ENCODE measurements around the gene PCDHA13.
"Not testable (repeated sequence)": the region's sequence is repeated elsewhere in the genome, so short reads cannot be mapped to it uniquely, and the experiment has no call there.

The PCDHA13 gene

DNA sequence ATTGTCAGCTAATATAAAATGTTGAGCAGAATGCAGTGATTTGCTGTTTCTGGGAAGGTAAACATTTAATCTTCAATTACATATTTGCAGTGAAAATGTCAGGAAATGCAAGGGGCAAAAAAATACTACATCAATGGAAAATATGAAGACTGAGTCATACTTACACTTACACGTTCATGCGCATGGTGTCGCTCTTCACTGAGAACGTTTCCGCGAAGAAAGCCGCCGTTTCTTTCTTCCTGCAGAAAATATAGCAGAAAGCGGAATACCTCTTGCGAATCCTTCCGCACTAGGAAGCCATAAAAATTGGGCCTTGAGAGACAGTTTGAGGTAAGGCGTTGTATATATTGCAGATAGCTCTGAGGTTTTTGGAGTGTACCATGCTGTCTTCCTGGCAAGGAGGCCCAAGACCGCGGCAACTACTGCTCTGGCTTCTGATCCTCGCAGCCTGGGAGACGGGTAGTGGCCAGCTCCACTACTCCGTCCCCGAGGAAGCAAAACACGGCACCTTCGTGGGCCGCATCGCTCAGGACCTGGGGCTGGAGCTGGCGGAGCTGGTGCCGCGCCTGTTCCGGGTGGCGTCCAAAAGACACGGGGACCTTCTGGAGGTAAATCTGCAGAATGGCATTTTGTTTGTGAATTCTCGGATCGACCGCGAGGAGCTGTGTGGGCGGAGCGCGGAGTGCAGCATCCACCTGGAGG, at the start of gene PCDHA13:
TSS of gene PCDHA13 (plus strand) at position 236 of the 702 bp plus-strand sequence. CDS start at position 381, 145 bp downstream.
- DNase-seq, result no peak

- peak; percentile 39 for DNase-seq
Measured at GRCh38 chr5:140833993-140834392, 47.9 kb upstream of the PCDHA13 start, which contains the start of gene PCDHA7. TSS of gene PCDHA7 (plus strand) at chr5:140834269. CDS start at chr5:140834384, 115 bp downstream.

GRCh38 chr5:140834439-140835008, 47.4 kb upstream of the PCDHA13 start:
- DNase-seq, result peak; percentile 21

GRCh38 chr5:140835622-140836510, 46.1 kb upstream of the PCDHA13 start:
- DNase-seq, result no peak

- no peak for DNase-seq
Measured at GRCh38 chr5:140840978-140841962, 40.7 kb upstream of the PCDHA13 start, which contains the start of gene PCDHA8. TSS of gene PCDHA8 (plus strand) at chr5:140841187. CDS start at chr5:140841322, 135 bp downstream.

- no peak for DNase-seq
Measured at GRCh38 chr5:140842798-140843733, 38.9 kb upstream of the PCDHA13 start.

GRCh38 chr5:140848139-140849102, 33.5 kb upstream of the PCDHA13 start, which contains the start of gene PCDHA9:
TSS of gene PCDHA9 (plus strand) at chr5:140848382. CDS start at chr5:140848496, 114 bp downstream.
- DNase-seq, result not testable (repeated sequence)

DNA sequence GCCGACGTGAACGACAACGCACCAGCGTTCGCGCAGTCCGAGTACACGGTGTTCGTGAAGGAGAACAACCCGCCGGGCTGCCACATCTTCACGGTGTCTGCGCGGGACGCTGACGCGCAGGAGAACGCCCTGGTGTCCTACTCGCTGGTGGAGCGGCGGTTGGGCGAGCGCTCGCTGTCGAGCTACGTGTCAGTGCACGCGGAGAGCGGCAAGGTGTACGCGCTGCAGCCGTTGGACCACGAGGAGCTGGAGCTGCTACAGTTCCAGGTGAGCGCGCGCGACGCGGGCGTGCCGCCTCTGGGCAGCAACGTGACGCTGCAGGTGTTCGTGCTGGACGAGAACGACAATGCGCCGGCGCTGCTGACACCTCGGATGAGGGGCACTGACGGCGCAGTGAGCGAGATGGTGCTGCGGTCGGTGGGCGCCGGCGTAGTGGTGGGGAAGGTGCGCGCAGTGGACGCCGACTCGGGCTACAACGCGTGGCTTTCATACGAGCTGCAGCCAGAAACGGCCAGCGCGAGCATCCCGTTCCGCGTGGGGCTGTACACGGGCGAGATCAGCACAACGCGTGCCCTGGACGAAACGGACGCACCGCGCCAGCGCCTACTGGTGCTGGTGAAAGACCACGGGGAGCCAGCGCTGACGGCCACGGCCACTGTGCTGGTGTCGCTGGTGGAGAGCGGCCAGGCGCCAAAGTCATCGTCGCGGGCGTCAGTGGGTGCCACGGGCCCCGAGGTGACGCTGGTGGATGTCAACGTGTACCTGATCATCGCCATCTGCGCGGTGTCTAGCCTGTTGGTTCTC, 31.9 kb upstream of the PCDHA13 start:
- DNase-seq, result not testable (repeated sequence)

GRCh38 chr5:140855772-140856674, 25.9 kb upstream of the PCDHA13 start, which contains the start of gene PCDHA10:
TSS of gene PCDHA10 (plus strand) at chr5:140855897. CDS start at chr5:140856049, 152 bp downstream.
- DNase-seq, result no peak

DNA sequence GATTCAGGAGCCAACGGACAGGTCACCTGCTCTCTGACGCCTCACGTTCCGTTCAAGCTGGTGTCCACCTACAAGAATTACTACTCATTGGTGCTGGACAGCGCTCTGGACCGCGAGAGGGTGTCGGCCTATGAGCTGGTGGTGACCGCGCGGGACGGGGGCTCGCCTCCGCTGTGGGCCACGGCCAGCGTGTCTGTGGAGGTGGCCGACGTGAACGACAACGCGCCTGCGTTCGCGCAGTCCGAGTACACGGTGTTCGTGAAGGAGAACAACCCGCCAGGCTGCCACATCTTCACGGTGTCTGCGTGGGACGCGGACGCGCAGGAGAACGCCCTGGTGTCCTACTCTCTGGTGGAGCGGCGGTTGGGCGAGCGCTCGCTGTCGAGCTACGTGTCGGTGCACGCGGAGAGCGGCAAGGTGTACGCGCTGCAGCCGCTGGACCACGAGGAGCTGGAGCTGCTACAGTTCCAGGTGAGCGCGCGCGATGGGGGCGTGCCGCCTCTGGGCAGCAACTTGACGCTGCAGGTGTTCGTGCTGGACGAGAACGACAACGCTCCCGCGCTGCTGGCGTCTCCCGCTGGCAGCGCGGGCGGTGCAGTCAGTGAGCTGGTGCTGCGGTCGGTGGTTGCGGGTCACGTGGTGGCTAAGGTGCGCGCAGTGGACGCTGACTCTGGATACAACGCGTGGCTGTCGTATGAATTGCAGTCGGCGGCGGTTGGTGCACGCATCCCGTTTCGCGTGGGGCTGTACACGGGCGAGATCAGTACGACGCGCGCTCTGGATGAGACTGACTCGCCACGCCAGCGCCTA, 24.5 kb upstream of the PCDHA13 start:
- DNase-seq, result no peak

- no peak for DNase-seq
Measured at GRCh38 chr5:140857987-140858240, 24.0 kb upstream of the PCDHA13 start.

DNA sequence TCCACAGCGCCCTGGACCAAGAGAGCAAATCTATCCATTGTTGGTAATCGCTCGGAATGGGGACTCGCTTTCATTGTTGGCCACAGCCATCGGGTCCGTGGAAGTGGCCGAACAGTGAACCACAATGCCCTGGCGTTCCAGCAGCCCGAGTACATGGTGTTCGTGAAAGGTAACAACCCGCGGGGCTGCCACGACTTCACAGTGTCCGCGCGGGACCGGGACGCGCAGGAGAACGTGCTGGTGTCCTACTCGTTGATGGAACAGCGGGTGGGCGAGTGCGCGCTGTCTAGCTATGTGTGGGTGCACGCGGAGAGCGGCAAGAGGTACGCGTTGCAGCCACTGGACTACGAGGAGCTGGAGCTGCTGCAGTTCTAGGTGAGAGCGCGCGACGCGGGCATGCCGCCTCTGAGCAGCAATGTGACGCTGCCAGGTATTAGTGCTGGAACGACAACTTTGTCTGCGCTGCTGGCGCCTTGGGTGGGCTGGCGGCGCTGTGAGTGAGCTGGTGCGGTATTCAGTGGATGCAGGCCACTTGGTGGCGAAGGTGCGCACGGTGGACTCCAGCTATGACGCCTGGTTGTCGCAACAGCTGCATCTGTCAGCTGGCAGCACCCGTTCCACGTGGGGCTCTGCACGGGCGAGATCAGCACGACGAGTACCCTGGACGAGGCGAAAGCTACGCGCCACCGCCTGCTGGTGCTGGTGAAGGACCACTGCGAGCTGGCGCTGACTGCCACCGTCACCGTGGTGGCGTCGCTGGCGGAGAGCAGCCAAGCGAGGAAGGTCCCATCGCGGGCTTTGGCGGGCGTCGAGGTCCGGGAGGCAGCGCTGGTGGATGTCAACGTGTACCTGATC, 19.3 kb upstream of the PCDHA13 start:
- DNase-seq, result no peak

DNA sequence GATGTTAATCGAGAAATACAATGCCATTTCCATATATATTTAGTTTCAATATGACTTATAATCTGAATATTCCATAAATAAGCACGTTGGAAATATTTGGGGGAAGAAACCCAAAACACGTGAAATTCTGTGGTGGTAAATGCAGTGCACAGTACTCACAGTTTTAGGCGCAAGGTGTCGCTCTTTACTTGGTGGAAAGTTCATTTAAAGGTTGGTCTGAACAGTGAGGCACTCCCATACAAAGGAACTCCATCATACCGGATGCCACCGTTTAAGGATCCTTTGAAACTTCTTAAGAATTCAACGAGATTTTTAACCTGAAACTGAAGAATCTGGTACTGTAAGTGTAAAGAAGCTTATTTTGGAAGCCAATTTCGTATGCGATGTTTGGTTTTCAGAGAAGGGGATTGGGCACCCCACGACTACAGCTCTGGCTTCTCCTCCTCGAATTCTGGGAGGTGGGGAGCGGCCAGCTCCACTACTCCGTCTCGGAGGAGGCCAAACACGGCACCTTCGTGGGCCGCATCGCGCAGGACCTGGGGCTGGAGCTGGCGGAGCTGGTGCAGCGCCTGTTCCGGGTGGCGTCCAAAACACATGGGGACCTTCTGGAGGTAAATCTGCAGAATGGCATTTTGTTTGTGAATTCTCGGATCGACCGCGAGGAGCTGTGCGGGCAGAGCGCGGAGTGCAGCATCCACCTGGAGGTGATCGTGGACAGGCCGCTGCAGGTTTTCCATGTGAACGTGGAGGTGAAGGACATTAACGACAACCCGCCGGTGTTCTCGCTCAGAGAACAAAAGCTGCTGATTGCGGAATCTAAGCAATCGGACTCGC, 13.0 kb upstream of the PCDHA13 start, which contains the start of gene PCDHA11:
TSS of gene PCDHA11 (plus strand) at position 237 of the 834 bp plus-strand sequence. CDS start at position 384, 147 bp downstream.
- DNase-seq, result no peak

GRCh38 chr5:140869555-140869886, 12.4 kb upstream of the PCDHA13 start:
- DNase-seq, result no peak
